ENCODE measurements around the gene ITGB3BP. TPM values are rescaled to one million over a fixed set of nuclear protein-coding genes. Genes with fewer than 3 reads are reported as not detected.
A peak's percentile ranks its signal among the peaks of the same experiment; 100 is the strongest.
"Not testable (repeated sequence)": the region's sequence is repeated elsewhere in the genome, so short reads cannot be mapped to it uniquely, and the experiment has no call there.

ITGB3BP gene
- 10 to 100 TPM; 59.1 to 59.7 TPM for total RNA-seq

GRCh38 chr1:63522891-63523728 lies at the start of gene ITGB3BP, which contains the start of gene EFCAB7:
ITGB3BP (minus strand) TSS chr1:63523225; CDS start chr1:63523133, 92 bp downstream.
EFCAB7 (plus strand) TSS chr1:63523525; CDS start chr1:63525573, 2,048 bp downstream.
- Mint-ChIP-seq H3K36me3 (ENCODE audit: low read depth) (no peaks in the 10 kb centered on the region), H3K27me3 (ENCODE audit: low read depth) (no peaks in the 10 kb centered on the region), H3K9me3 (no peaks in the 10 kb centered on the region), H3K27ac (peak within 1 kb of the TSS; percentile 95), H3K4me1 (ENCODE audit: low read depth) (peaks cover 24% of the 10 kb centered on the region), H3K4me3 (peak within 1 kb of the TSS; percentile 97)
- intact Hi-C loops (cut with micrococcal nuclease) = loop anchor here (1.0 to 10.0 kb wide), 8 partner anchors 70 to 1899 kb away; partner anchors contain the start of genes ALG6, DOCK7, FOXD3 and LEPR
- peak; percentile 86 for DNase-seq
- CTCF ChIA-PET = interaction anchor here (1.3 kb wide), 1 partner anchor 11 kb away, joined by 3 read pairs; no protein-coding TSS in a partner anchor

GRCh38 chr1:63572686-63573085 lies 49.7 kb upstream of the ITGB3BP start:
- H3K4me3 Mint-ChIP-seq; DNase-seq; intact Hi-C loops (cut with micrococcal nuclease); H3K27ac Mint-ChIP-seq; H3K36me3 Mint-ChIP-seq (ENCODE audit: low read depth); H3K9me3 Mint-ChIP-seq; H3K4me1 Mint-ChIP-seq (ENCODE audit: low read depth); H3K27me3 Mint-ChIP-seq (ENCODE audit: low read depth): not testable (repeated sequence)
- CTCF ChIA-PET = interaction anchor here (0.5 kb wide), 1 partner anchor 16 kb away, joined by 3 read pairs; no protein-coding TSS in a partner anchor

GRCh38 chr1:63569640-63570316 lies 46.8 kb upstream of the ITGB3BP start:
- CTCF ChIA-PET = no interaction called here
- Mint-ChIP-seq H3K4me3 (no peak overlapping the region), H3K27me3 (ENCODE audit: low read depth) (no peaks in the 10 kb centered on the region), H3K27ac (no peak overlapping the region), H3K9me3 (no peaks in the 10 kb centered on the region), H3K36me3 (ENCODE audit: low read depth) (peaks cover 3% of the 10 kb centered on the region), H3K4me1 (ENCODE audit: low read depth) (no peaks in the 10 kb centered on the region)
- no peak for DNase-seq
- intact Hi-C loops (cut with micrococcal nuclease) = no loop called here

- no peaks in the 10 kb centered on the region for H3K4me1 Mint-ChIP-seq (ENCODE audit: low read depth)
- H3K9me3 Mint-ChIP-seq = no peaks in the 10 kb centered on the region
- intact Hi-C loops (cut with micrococcal nuclease) = no loop called here
- peaks cover 6% of the 10 kb centered on the region for H3K36me3 Mint-ChIP-seq (ENCODE audit: low read depth)
- no peak for DNase-seq
- no peak overlapping the region for H3K4me3 Mint-ChIP-seq
- CTCF ChIA-PET = no interaction called here
- H3K27ac Mint-ChIP-seq = no peak overlapping the region
- no peaks in the 10 kb centered on the region for H3K27me3 Mint-ChIP-seq (ENCODE audit: low read depth)
Measured at GRCh38 chr1:63569068-63569467, 46.0 kb upstream of the ITGB3BP start.

GRCh38 chr1:63563745-63564144 lies 40.7 kb upstream of the ITGB3BP start:
- CTCF ChIA-PET = no interaction called here
- H3K4me3 Mint-ChIP-seq = no peak overlapping the region
- no peaks in the 10 kb centered on the region for H3K9me3 Mint-ChIP-seq
- no peak for DNase-seq
- H3K4me1 Mint-ChIP-seq (ENCODE audit: low read depth) = no peaks in the 10 kb centered on the region
- peaks cover 12% of the 10 kb centered on the region for H3K36me3 Mint-ChIP-seq (ENCODE audit: low read depth)
- H3K27ac Mint-ChIP-seq = no peak overlapping the region
- intact Hi-C loops (cut with micrococcal nuclease) = no loop called here
- no peaks in the 10 kb centered on the region for H3K27me3 Mint-ChIP-seq (ENCODE audit: low read depth)

- CTCF ChIA-PET = no interaction called here
- peaks cover 11% of the 10 kb centered on the region for H3K36me3 Mint-ChIP-seq (ENCODE audit: low read depth)
- H3K4me1 Mint-ChIP-seq (ENCODE audit: low read depth) = peaks cover 2% of the 10 kb centered on the region
- intact Hi-C loops (cut with micrococcal nuclease) = loop anchor here (5.0 kb wide), 1 partner anchor 683 kb away; no protein-coding TSS in a partner anchor
- H3K27ac Mint-ChIP-seq = no peak overlapping the region
- no peaks in the 10 kb centered on the region for H3K9me3 Mint-ChIP-seq
- H3K27me3 Mint-ChIP-seq (ENCODE audit: low read depth) = no peaks in the 10 kb centered on the region
- DNase-seq = no peak
- no peak overlapping the region for H3K4me3 Mint-ChIP-seq
Measured at GRCh38 chr1:63559357-63559756, 36.3 kb upstream of the ITGB3BP start.

- CTCF ChIA-PET = interaction anchor here (0.6 to 0.9 kb wide), 2 partner anchors 9 to 188 kb away, joined by 3 read pairs; no protein-coding TSS in a partner anchor
- Mint-ChIP-seq H3K27ac (no peak overlapping the region), H3K4me3 (no peak overlapping the region), H3K4me1 (ENCODE audit: low read depth) (peaks cover 2% of the 10 kb centered on the region), H3K36me3 (ENCODE audit: low read depth) (peaks cover 9% of the 10 kb centered on the region), H3K9me3 (no peaks in the 10 kb centered on the region), H3K27me3 (ENCODE audit: low read depth) (no peaks in the 10 kb centered on the region)
- peak; percentile 52 for DNase-seq
- intact Hi-C loops (cut with micrococcal nuclease) = loop anchor here (5.0 kb wide), 1 partner anchor 685 kb away; no protein-coding TSS in a partner anchor
Measured at GRCh38 chr1:63557365-63557987, 34.5 kb upstream of the ITGB3BP start.

GRCh38 chr1:63555480-63555879 lies 32.5 kb upstream of the ITGB3BP start:
- no peaks in the 10 kb centered on the region for H3K9me3 Mint-ChIP-seq
- DNase-seq = no peak
- no peaks in the 10 kb centered on the region for H3K27me3 Mint-ChIP-seq (ENCODE audit: low read depth)
- intact Hi-C loops (cut with micrococcal nuclease) = loop anchor here (5.0 kb wide), 1 partner anchor 687 kb away; no protein-coding TSS in a partner anchor
- no peak overlapping the region for H3K27ac Mint-ChIP-seq
- H3K36me3 Mint-ChIP-seq (ENCODE audit: low read depth) = peaks cover 5% of the 10 kb centered on the region
- no peak overlapping the region for H3K4me3 Mint-ChIP-seq
- peaks cover 2% of the 10 kb centered on the region for H3K4me1 Mint-ChIP-seq (ENCODE audit: low read depth)
- CTCF ChIA-PET = interaction anchor here (0.6 to 1.9 kb wide), 3 partner anchors 18 to 1453 kb away, joined by 3 to 8 read pairs (median 4); no protein-coding TSS in a partner anchor

- Mint-ChIP-seq H3K36me3 (ENCODE audit: low read depth) (peaks cover 10% of the 10 kb centered on the region), H3K4me1 (ENCODE audit: low read depth) (no peaks in the 10 kb centered on the region), H3K27me3 (ENCODE audit: low read depth) (no peaks in the 10 kb centered on the region), H3K9me3 (no peaks in the 10 kb centered on the region), H3K27ac (no peak overlapping the region), H3K4me3 (no peak overlapping the region)
- intact Hi-C loops (cut with micrococcal nuclease) = no loop called here
- CTCF ChIA-PET = interaction anchor here (1.0 kb wide), 1 partner anchor 9 kb away, joined by 3 read pairs; no protein-coding TSS in a partner anchor
- no peak for DNase-seq
Measured at GRCh38 chr1:63548877-63549276, 25.9 kb upstream of the ITGB3BP start.

GRCh38 chr1:63548303-63548702 lies 25.3 kb upstream of the ITGB3BP start:
- no peaks in the 10 kb centered on the region for H3K9me3 Mint-ChIP-seq
- intact Hi-C loops (cut with micrococcal nuclease) = no loop called here
- no peaks in the 10 kb centered on the region for H3K27me3 Mint-ChIP-seq (ENCODE audit: low read depth)
- no peaks in the 10 kb centered on the region for H3K4me1 Mint-ChIP-seq (ENCODE audit: low read depth)
- DNase-seq = no peak
- H3K36me3 Mint-ChIP-seq (ENCODE audit: low read depth) = peaks cover 10% of the 10 kb centered on the region
- CTCF ChIA-PET = interaction anchor here (1.0 kb wide), 1 partner anchor 9 kb away, joined by 3 read pairs; no protein-coding TSS in a partner anchor
- H3K4me3 Mint-ChIP-seq = no peak overlapping the region
- no peak overlapping the region for H3K27ac Mint-ChIP-seq

- intact Hi-C loops (cut with micrococcal nuclease) = no loop called here
- Mint-ChIP-seq H3K9me3 (no peaks in the 10 kb centered on the region), H3K36me3 (ENCODE audit: low read depth) (peaks cover 7% of the 10 kb centered on the region), H3K4me1 (ENCODE audit: low read depth) (no peaks in the 10 kb centered on the region), H3K4me3 (no peak overlapping the region), H3K27me3 (ENCODE audit: low read depth) (no peaks in the 10 kb centered on the region), H3K27ac (no peak overlapping the region)
- CTCF ChIA-PET = interaction anchor here (1.0 kb wide), 1 partner anchor 10 kb away, joined by 3 read pairs; no protein-coding TSS in a partner anchor
- no peak for DNase-seq
Measured at GRCh38 chr1:63547621-63548294, 24.7 kb upstream of the ITGB3BP start.

All from activated naive CD4-positive, alpha-beta T cell treated with anti-CD3 and anti-CD28 coated beads for 36 hours (primary cell).